Fibroblast of peridontal ligament (primary cell): ENCODE results near the gene ATP2C1.
"Not testable (repeated sequence)": the region's sequence is repeated elsewhere in the genome, so short reads cannot be mapped to it uniquely, and the experiment has no call there.

Source experiments
- DNase-seq: peaks from one replicate; pipeline ENCODE4 v3.0.0-alpha.2; 2010; ENCODE audit errors: extremely low read depth

ATP2C1 gene

DNA sequence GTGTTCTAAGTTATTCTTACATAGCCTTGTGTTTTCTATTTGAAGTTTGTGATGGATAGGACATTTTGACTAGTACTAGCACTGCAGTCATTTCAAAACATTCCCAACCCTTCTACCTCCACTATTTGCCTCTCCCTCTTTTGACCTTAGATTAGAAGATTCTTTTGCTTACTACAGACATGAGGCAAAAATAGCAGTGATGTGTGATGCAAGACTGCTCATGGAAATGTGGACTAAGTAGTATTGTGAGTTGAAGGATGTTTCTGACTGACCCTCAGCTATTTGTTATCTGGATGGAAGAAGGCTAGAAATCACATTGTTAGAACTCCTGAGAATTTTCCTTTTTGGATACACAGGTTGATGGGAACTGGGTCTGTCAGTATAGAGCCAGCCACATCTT is 45.9 kb downstream of the ATP2C1 start:
- peak; percentile 25 for DNase-seq

DNA sequence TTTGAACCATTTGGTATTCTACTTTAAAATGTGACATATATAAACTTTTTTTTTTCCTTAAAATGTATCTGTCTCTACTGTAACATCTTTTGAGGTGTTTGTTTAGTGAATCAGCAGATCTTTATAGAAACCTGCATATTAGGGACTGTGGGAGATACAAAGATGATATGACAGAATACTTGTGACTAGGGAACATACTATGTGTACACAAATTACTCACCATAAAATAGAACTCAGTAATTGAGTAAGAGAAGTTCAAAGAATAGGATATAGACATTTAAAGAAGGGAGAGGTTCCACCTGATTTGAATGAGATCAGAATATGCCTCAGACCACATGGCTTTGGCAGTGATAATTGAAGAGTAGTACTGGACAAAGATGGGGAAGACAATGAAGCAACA is 47.9 kb downstream of the ATP2C1 start:
- DNase-seq = no peak

DNA sequence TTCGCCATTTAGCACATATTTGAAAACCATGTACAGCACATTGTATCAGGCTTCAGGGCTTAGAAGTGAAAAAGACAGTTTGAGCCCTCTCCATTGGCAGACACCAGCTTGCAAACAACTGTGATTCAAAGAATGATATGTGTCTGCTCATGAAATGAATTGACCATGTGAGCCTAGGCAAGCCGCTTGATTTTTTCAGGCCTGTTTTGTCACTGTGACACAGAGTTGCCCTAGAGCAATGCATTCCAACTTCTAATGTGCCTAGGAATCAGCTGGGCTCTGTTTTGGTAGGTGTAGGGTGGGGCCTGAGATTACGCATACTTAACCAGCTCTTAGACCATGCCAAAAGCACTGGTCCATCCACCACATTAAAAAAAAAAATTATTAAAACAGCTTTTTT is 53.0 kb downstream of the ATP2C1 start:
- no peak for DNase-seq

DNA sequence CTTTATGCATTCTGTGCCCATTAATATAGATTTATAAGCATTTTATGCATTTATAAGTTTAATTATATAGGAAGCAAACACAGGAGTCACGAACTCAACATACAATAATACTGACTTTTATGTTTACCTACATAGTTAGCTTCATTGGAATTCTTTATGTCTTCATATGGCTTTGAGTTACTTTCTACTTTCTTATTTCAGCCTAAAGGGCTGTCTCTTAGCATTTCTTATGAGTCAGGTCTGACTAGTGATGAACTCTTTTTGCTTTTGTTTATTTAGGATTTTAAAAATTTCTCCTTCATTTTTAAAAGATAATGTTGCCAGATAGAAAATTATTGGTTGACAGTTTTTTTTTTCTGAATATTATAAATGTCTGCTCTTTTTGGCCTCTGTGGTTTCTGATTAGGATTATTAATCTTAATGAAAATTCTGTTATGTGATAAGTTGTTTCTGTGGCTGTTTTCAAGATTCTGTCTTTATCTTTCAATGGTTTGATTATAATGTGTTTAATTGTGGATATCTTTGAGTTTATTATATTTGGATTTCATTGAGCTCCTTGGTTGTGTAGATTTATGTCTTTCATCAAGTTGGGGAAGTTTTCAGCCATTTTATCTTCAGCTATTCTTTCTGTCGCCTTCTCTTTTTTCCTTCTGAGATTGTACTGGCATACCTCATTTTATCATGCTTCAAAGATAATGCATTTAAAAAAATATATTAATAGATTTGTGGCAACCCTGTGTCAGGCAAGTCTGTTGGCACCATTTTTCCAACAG is 54.3 kb downstream of the ATP2C1 start:
- DNase-seq = no peak

DNA sequence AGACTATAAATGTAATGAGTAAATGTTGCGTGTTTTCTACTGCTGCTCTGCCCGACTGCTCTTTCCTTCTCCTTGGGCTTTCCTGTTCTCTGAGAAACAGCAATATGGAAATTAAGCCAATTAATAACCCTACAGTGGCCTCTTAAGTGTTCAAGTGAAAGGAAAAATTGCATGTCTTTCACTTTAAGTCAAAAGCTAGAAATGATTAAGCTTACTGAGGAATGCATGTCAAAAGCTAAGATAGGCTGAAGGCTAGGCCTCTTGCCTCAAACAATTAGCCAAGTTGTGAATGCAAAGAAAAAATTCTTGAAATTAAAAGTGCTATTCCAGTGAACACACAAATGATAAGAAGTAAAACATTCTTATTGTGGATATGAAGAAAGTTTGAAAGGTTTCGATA is 55.0 kb downstream of the ATP2C1 start:
- no peak for DNase-seq

DNA sequence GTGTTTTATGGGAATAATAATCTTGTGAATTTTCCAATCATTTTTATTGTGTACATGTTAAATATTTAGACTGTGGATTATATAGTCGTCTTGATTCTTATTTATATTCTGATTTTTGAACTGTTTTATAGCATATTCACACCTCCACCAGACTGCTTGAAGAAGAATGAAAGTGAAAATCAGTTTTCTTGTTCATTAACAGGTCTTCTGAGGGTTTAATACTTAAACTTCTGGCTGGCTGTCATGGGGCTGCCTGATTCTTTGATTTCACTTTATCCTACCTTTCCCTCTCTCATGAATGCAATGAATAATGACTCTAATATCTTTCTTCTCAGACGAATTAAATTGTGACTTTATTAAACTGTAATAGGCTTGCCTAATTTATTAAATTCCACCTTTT is 56.2 kb downstream of the ATP2C1 start:
- DNase-seq = no peak

DNA sequence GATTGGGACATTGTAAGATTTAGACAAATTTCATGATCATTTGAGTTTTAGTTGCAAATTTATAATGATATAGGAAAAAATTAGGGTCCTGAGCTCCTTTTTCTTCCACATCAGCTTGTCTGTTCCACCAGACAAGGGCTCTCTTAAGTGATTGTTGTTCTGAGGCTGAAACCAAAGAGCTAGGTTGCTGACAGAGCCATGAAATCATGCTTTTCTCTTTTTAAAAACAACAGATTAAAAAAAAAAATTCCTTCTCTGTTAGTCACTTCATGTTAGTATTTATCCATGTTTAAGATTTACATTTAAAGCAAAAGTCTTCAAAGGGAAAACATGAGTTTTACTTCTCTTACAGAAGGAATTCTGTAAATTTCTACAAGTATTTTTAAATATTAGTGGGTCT is 56.8 kb downstream of the ATP2C1 start:
- peak; percentile 76 for DNase-seq

DNA sequence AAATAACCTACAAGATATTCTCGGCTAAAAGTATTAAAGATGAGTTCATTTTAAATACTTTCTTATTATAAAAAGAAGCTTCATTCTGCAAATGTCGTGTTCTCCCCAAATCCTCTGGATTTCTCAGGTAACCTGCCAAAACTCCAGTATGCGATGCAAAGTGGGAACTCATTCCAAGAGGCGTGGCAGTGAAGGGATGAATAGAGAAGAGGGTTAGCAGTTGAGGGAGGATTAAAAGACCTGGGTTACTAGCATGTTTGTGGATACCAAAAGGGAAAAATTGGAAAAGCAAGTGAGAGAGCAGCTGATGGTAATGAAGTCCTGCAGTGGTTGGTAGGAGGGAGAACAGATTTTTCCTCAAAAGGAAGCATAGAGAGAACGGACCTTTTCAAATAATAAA is 61.6 kb downstream of the ATP2C1 start:
- no peak for DNase-seq

DNA sequence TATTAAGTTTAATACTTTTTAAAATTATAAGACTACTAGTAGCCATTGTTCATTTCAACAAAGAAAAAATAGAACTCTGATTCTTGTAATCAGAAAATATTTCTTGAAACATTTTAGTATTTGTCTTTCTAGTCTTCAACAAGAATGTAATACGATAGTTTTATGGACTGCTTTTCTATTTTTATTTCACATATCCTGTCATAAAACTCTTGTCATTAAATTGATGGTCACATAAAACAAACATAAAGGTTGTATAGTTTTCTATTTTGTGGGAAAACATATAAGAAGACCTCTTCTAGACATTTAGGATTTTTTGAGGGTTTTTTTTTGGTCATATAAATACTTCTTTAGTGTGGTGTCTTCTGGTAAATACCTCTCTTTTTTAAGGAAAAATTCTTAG is 62.4 kb downstream of the ATP2C1 start:
- no peak for DNase-seq

DNA sequence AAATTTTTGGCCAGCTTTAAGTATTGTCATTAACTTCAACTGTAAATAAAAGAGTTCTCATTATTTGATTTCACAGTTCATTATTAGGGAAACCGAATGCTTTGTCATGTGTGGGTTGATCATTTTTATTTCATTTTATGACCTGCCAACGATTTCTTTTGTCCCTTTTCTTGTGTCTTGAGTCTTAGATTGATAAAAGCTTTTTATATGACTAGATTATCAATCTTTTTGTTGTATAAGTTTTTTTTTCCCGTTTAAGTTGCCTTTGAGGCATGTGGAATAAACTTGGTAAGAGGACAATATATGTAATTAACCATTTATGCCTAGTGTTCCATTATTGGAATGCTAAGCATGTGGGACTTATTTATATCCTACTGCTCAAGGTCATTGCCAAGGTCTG is 62.8 kb downstream of the ATP2C1 start:
- DNase-seq = no peak

DNA sequence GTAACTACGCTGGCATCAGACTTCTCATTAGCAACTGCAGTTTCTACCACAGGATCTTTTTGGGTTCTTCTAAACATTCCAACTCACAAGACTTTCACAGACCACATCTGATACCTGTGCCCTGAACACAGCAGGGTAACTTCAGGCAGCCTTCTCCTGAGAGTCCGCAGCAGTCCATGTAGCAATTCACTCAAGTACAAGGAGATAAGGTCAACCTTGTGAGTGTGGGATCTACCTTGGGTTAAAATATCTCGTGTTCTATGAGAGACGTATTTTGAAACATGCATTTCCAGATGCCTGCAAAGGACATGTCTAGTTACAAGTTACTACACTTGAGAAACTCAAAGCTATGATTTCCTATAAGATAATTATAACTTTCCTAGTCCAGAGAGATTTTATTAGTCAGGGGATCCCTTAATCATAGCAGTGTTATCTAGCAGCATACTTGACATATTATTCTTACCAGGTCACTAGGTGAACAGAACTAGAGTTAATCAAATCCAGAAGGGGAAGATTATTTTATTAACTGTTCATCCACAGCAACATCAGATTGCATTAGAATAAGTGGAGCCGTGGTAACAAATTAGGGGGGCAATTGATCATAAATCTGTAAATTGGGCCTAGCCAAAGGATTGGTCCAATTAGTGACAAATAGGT is 66.4 kb downstream of the ATP2C1 start:
- DNase-seq = no peak

DNA sequence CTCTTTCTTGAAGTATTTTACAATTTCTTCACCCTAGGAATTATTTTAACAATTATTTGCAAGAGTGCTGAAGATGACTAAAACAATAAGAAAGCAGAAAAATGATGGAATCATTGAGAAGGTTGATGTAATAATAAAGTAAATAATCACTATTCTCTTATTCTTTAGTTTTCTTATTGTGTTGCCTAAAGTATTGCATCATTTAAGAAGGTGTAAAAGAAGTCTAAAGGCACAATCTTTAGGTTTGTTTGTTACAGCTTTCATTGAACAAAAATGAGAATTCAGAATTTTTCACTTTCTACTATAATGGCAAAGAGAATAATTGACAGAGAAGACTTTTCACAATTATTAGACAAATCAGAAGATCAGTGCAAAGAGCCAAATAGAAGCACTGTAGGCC is 67.6 kb downstream of the ATP2C1 start:
- no peak for DNase-seq

DNA sequence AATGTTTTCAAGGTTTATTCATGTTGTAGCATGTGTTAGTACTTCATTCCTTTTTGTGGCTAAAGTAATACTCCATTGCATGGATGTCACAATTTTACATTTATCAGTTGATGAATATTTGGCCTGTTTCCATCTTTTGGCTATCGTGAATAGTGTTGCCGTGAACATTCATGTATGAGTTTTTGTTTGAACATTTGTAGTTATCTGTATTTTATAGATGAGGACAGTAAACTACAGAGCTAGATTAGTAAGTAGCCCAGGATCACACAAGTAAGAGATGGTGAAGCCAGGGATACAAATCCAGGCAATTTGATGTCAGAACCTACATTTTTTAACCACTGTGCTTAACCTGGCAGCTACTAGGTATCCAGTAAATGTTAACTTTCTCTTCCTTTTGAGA is 69.6 kb downstream of the ATP2C1 start:
- DNase-seq = no peak

DNA sequence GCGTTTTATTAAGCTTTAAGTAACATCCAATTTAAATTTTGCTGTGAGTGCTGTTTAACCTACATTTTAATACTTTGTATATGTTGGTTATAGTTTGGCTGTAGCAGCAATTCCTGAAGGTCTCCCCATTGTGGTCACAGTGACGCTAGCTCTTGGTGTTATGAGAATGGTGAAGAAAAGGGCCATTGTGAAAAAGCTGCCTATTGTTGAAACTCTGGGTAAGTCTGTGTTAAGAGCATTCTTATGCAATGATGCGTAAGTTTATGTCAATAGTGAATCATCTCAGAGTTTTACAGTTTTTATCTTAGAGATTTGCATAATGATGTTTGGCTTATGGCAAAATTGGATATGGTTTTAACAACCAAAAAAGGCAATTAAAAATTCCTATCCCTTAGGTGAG is 70.0 kb downstream of the ATP2C1 start:
- DNase-seq = peak; percentile 96

DNA sequence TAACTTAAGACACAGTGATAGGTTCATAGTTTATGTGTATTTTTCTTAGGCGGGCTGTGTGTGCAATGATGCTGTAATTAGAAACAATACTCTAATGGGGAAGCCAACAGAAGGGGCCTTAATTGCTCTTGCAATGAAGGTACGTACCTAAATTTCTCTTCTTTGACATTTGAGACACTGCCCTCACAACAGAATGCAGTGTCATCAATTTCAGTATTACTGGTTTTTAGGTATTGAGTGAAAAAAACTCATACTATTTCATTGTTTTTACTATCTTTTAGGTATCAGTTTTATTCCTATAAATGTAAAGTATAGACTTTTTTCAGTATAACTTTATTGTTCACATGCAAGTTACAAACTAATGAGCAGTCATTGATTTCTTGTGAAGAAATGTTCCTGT is 73.4 kb downstream of the ATP2C1 start:
- DNase-seq = no peak

DNA sequence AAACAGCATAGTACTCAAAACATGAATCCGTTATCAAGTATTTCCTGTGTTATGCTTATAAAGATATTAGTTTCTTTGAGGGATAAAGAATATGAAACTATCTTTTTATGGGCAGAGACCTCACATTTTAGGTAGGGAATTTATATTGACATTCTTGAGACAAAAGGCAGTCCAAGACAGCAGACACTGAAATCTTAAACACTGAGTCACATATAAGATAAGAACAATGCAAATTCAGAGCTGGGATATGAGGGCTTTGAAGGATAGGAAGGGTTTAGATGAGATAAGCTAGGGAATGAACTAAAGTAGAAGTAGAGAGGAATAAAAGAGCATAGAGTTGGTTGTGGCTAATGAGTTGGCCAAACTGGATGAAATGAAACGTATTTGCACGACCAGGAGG is 74.3 kb downstream of the ATP2C1 start:
- DNase-seq = no peak

DNA sequence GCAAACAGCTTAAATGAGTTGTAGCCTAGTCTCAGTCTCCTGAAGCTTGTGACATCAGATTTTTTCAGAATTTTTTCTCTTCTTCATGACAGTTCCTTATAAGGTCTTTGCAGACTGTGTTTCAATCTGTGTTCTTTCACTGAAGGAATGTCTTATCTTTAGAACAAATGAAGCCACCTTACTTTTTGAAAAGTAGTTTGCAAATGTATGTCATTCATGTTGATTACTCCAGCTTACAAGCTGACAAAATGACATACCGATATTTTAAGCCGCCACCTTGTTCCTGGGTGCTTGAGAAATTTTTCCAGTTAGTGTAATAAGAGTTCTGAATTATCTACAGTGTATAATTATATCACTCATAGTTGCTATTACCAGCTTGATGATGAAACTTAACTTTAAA is 75.7 kb downstream of the ATP2C1 start:
- DNase-seq = no peak

DNA sequence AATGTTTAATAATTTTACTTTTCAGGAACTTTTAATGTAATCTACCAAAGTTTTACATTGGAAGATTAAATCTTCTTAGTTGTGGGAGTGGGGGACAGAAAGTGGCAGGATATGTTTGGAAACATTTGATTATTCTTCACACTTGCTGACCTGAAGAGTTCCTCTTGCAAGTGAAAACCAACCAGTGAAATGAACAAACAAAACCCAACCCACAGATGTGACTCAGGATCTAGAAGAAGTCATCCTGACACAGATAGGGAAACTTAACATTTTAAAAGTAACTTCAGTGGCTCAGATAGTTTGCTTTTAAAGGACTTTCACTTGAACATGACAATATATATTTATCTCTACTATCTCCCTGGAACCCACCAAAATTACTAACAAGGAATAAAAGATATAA is 77.3 kb downstream of the ATP2C1 start:
- no peak for DNase-seq

DNA sequence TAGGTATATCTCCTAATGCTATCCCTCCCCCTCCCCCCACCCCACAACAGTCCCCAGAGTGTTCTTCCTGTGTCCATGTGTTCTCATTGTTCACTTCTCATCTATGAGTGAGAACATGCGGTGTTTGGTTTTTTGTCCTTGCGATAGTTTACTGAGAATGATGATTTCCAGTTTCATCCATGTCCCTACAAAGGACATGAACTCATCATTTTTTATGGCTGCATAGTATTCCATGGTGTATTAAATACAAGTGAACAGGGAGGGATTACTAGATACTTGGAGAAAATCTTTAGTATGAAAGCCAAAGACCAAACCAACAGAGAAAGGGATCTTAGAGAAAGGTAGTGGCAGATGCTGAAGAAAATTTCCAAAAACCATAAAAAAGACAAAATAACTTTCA is 78.7 kb downstream of the ATP2C1 start:
- DNase-seq = not testable (repeated sequence)

DNA sequence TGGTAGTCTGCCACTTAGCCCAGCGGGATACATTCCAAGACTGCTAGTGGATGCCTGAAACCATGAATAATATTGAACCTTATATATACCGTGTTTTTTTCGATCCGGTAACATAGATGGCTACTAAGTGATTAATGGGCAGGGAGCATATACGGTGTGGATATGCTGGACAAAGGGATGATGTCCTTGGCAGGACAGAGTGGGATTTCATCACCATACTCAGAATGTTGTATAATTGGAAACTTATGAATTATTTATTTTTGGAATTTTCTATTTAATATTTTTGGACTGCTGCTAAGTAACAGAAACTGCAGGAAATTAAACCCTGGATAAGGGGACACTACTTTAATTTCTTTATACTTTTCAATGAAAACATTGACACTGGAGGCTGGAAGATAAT is 79.5 kb downstream of the ATP2C1 start:
- DNase-seq = peak; percentile 14

DNA sequence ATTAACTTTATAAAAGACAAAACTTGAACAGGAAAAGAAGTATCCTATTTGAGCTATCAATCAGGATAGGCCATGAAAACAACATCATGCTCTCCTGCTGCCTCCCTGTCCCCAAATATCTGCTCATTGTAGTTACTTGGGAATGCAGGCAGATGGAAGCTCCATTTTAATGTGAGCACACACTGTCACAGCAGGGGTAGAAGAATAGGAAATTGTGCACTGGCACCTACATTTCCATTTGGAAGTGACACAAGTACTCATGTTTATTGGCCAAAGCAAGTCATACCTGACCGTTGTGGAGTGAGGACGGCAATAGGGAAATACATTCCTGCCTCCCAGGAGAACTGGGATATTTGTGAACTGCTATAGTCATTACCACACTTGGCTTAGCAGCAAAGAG is 80.3 kb downstream of the ATP2C1 start:
- DNase-seq = no peak

DNA sequence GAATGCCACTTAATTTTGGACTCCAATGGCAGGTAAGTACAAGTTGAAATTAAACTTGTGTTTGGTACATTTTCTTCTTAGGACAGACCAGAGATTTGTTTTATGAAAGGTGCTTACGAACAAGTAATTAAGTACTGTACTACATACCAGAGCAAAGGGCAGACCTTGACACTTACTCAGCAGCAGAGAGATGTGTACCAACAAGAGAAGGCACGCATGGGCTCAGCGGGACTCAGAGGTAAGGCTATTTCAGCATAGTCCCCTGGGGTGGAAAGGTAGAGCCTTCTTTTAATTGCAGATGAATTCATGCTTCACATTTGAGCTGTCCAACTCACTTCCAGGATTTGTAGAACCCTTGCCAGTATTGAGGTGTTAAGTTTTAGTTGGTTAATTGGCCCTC is 81.4 kb downstream of the ATP2C1 start:
- no peak for DNase-seq

DNA sequence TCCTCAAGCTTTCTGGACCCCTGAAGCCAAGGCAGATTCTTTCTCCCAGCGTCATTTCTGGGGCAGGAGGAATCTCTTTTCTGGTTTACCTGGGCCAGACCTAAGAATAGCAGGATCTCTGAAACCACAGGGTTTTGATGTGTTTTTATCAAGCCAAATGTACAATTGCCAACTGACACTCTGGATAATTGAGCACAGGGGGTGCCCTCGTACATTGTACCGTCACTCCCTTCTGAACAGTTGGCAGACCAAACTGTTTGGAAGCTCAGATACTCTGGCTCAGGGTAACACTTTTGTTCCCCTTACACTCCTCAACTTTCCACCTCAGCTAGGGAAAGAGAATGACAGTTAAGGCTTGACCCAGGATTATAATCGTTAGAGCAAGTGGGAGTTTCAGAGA is 82.8 kb downstream of the ATP2C1 start:
- DNase-seq = no peak

DNA sequence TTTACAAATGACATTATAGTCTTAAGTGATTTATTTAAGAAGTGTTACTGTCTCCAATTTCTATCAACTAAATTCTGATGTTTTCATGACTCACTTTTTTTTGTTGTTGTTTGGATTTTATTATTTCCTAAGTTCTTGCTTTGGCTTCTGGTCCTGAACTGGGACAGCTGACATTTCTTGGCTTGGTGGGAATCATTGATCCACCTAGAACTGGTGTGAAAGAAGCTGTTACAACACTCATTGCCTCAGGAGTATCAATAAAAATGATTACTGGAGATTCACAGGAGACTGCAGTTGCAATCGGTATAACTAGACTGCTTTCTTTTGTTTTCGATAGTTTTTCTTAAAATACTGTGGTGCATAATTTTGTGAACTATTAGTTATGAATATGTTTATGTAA is 85.2 kb downstream of the ATP2C1 start:
- no peak for DNase-seq
